ENCODE data around the gene DENND1C. TPM values are rescaled to one million over a fixed set of nuclear protein-coding genes. Genes with fewer than 3 reads are reported as not detected.

DENND1C gene
- total RNA-seq, 1 donor from 2014 or later = not detected

DNA sequence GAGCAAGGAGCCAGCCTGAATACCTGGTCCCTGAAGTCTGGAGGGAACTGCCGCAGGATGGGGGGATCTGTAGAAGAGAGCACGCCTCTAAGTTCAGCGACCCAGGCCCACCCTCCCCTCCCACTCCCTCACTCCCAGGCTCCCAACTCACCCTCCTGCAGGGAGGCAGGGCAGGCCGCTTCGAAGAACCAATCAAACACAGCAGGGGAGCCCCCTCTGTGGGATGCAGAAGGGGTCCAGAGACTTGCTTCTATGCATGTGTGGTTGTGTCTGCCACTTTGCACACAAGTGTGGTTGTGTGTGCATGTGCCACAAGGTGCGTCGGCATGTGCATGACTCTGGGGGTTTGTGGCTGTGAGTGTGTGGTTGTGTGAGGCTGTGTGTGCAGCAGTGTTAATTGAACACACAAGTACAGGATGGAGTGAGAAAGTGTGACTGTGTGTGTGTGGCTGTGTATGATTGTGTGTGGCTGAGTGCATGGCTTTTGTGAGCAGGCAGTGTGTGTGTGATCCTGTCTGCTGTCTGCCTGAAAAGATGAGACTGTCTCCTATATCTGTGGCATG lies 1.7 kb downstream of the DENND1C start:
- Mint-ChIP-seq H3K27me3 (ENCODE audit: insufficient read depth, low read depth) (peaks cover 21% of the 10 kb centered on the region), H3K9me3 (no peaks in the 10 kb centered on the region), H3K27ac (no peak overlapping the region), H3K4me3 (peak overlapping the region; percentile 36), H3K4me1 (peaks cover 14% of the 10 kb centered on the region), H3K36me3 (no peaks in the 10 kb centered on the region)
- H3K4me3 ChIP-seq = no peak overlapping the region
- H4K20me1 ChIP-seq (ENCODE audit: low read depth) = no peaks in the 10 kb centered on the region
- no peak overlapping the region for H3K27ac ChIP-seq
- no peaks in the 10 kb centered on the region for H3K36me3 ChIP-seq
- peaks cover 5% of the 10 kb centered on the region for H3K4me1 ChIP-seq
- no peak for TF ChIP-seq EZH2phosphoT487 (IDR thresholded peaks at IDR 0.05)
- no peak for TF ChIP-seq CTCF (IDR thresholded peaks at IDR 0.05)
- no peak for TF ChIP-seq EZH2 (IDR thresholded peaks at IDR 0.05)
- no peak overlapping the region for H3K4me2 ChIP-seq
- no peaks in the 10 kb centered on the region for H3K9me3 ChIP-seq (ENCODE audit: low read depth)
- H3F3A ChIP-seq (ENCODE audit: low read depth) = no peaks in the 10 kb centered on the region
- no peak overlapping the region for H2AFZ ChIP-seq (replicated peaks)
- no peak for DNase-seq (ENCODE audit: low spot score)
- H3K79me2 ChIP-seq (ENCODE audit: low read depth) = no peaks in the 10 kb centered on the region
- no peak overlapping the region for H3K9ac ChIP-seq
- peaks cover 25% of the 10 kb centered on the region for H3K27me3 ChIP-seq

- no peaks in the 10 kb centered on the region for H3K36me3 ChIP-seq
- H3K27me3 ChIP-seq = peaks cover 34% of the 10 kb centered on the region
- H3K9me3 ChIP-seq (ENCODE audit: low read depth) = no peaks in the 10 kb centered on the region
Measured at GRCh38 chr19:6478815-6479214, 2.8 kb downstream of the DENND1C start.

DNA sequence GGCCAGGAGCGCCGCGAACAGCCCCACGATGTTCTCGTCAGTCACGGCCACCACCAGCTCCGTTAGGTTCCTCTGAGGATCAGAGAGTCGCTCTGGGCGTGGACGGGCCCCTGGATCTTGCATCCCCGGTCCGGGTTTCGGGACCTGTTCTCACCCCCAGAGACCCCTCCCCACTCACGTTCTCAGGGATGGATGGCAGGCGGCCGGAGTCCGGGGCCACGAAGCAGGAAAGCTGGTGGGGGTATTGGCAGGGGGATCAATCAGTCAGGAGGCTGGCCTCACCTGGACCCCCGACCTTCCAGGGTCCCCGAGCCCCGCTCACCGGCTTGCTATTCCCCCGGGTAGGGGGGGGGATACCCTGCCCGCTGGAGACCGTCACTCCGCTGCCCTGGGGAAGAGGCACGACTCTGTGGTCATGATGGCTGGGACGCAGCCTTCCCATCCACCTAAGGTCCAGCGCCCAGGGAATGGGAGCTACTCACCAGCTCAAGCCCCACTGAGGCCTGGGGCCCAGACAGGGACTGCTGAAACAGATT lies 4.6 kb downstream of the DENND1C start:
- no peaks in the 10 kb centered on the region for H3F3A ChIP-seq (ENCODE audit: low read depth)
- no peak overlapping the region for H3K27ac Mint-ChIP-seq
- peak; percentile 30 for DNase-seq (ENCODE audit: low spot score)

More at GRCh38 chr19:6478815-6479214, 2.8 kb downstream of the DENND1C start:
- no peak overlapping the region for H3K9ac ChIP-seq
- no peak overlapping the region for H3K4me3 ChIP-seq
- Mint-ChIP-seq H3K27ac (no peak overlapping the region), H3K4me3 (no peak overlapping the region), H3K9me3 (no peaks in the 10 kb centered on the region), H3K4me1 (peaks cover 14% of the 10 kb centered on the region), H3K36me3 (no peaks in the 10 kb centered on the region), H3K27me3 (ENCODE audit: insufficient read depth, low read depth) (peaks cover 20% of the 10 kb centered on the region)
- DNase-seq (ENCODE audit: low spot score) = no peak
- no peak overlapping the region for H3K4me2 ChIP-seq
- no peaks in the 10 kb centered on the region for H3K79me2 ChIP-seq (ENCODE audit: low read depth)
- no peaks in the 10 kb centered on the region for H4K20me1 ChIP-seq (ENCODE audit: low read depth)
- H3F3A ChIP-seq (ENCODE audit: low read depth) = no peaks in the 10 kb centered on the region
- H3K4me1 ChIP-seq = peaks cover 5% of the 10 kb centered on the region
- TF ChIP-seq CTCF (IDR thresholded peaks at IDR 0.05) = no peak
- no peak overlapping the region for H2AFZ ChIP-seq (replicated peaks)
- H3K27ac ChIP-seq = no peak overlapping the region

More for the DNA sequence above, 4.6 kb downstream of the DENND1C start:
- no peaks in the 10 kb centered on the region for H3K79me2 ChIP-seq (ENCODE audit: low read depth)
- Mint-ChIP-seq H3K4me1 (peaks cover 5% of the 10 kb centered on the region), H3K4me3 (peak overlapping the region; percentile 84), H3K9me3 (no peaks in the 10 kb centered on the region), H3K36me3 (no peaks in the 10 kb centered on the region), H3K27me3 (ENCODE audit: insufficient read depth, low read depth) (peaks cover 17% of the 10 kb centered on the region)
- H3K9ac ChIP-seq = no peak overlapping the region
- peak overlapping the region; percentile 89 for H2AFZ ChIP-seq (replicated peaks)
- peaks cover 34% of the 10 kb centered on the region for H3K27me3 ChIP-seq
- H3K4me3 ChIP-seq = peak overlapping the region; percentile 51
- no peaks in the 10 kb centered on the region for H3K9me3 ChIP-seq (ENCODE audit: low read depth)
- H3K27ac ChIP-seq = no peak overlapping the region
- TF ChIP-seq CTCF (IDR thresholded peaks at IDR 0.05) = no peak
- no peak for TF ChIP-seq EZH2 (IDR thresholded peaks at IDR 0.05)
- no peak for TF ChIP-seq EZH2phosphoT487 (IDR thresholded peaks at IDR 0.05)
- no peaks in the 10 kb centered on the region for H4K20me1 ChIP-seq (ENCODE audit: low read depth)
- H3K4me1 ChIP-seq = peaks cover 5% of the 10 kb centered on the region
- peak overlapping the region; percentile 89 for H3K4me2 ChIP-seq
- H3K36me3 ChIP-seq = no peaks in the 10 kb centered on the region

Measured in neural progenitor cell (in vitro differentiated cells).